MM.1S (cell line): ENCODE measurements around the gene EPHB6.

Experiments used
- DNase-seq: peaks from one replicate; pipeline ENCODE4 v3.0.0-alpha.2; 2015
- H2AFZ ChIP-seq: fragments of 300-600 bp; sonication (generic); 2 replicates; pipeline ENCODE4 v1.6.0; 2016; ENCODE audit warnings: antibody characterized with exemption, low read length
- H3F3A ChIP-seq: fragments of 300-600 bp; sonication (generic); 2 replicates; pipeline ENCODE4 v1.6.1; 2016; ENCODE audit warnings: mild to moderate bottlenecking, antibody characterized with exemption, low read length, moderate library complexity, mixed read lengths; ENCODE audit not compliant: insufficient read depth
- H3K27ac ChIP-seq: fragments of 300-600 bp; sonication (generic); 2 replicates; pipeline ENCODE4 v1.5.1; 2016; ENCODE audit warnings: mild to moderate bottlenecking, low read length
- H3K27me3 ChIP-seq: fragments of 300-600 bp; sonication (generic); replicated peaks from 2 replicates; pipeline ENCODE4 v1.6.0; 2016; ENCODE audit warnings: low read length; ENCODE audit not compliant: insufficient read depth
- H3K36me3 ChIP-seq: fragments of 300-600 bp; sonication (generic); replicated peaks from 2 replicates; pipeline ENCODE4 v1.6.1; 2016; ENCODE audit warnings: mild to moderate bottlenecking, low read length, mixed read lengths; ENCODE audit not compliant: insufficient read depth
- H3K4me1 ChIP-seq: fragments of 300-600 bp; sonication (generic); 2 replicates; pipeline ENCODE4 v1.6.1; 2016; ENCODE audit warnings: low read length, mixed read lengths
- H3K4me2 ChIP-seq: fragments of 300-600 bp; sonication (generic); 2 replicates; pipeline ENCODE4 v1.6.0; 2016; ENCODE audit warnings: low read depth, low read length
- H3K4me3 ChIP-seq: fragments of 300-600 bp; sonication (generic); 2 replicates; pipeline ENCODE4 v1.5.1; 2016; ENCODE audit warnings: low read length, mixed read lengths
- H3K79me2 ChIP-seq: fragments of 300-600 bp; sonication (generic); 2 replicates; pipeline ENCODE4 v1.6.1; 2016; ENCODE audit warnings: mixed run types, low read length, mixed read lengths
- H3K9ac ChIP-seq: fragments of 300-600 bp; sonication (generic); 2 replicates; pipeline ENCODE4 v1.6.1; 2016; ENCODE audit warnings: low read length, mixed read lengths
- H3K9me2 ChIP-seq: fragments of 300-600 bp; sonication (generic); replicated peaks from 2 replicates; pipeline ENCODE4 v1.6.1; 2016; ENCODE audit warnings: mild to moderate bottlenecking, low read length, mixed read lengths; ENCODE audit not compliant: insufficient read depth
- H3K9me3 ChIP-seq: fragments of 300-600 bp; sonication (generic); replicated peaks from 2 replicates; pipeline ENCODE4 v1.6.1; 2016; ENCODE audit warnings: mild to moderate bottlenecking, low read length, mixed read lengths; ENCODE audit not compliant: insufficient read depth
- H4K20me1 ChIP-seq: fragments of 300-600 bp; sonication (generic); 2 replicates; pipeline ENCODE4 v1.6.1; 2016; ENCODE audit warnings: mild to moderate bottlenecking, low read length, moderate library complexity, mixed read lengths; ENCODE audit not compliant: insufficient read depth
- CTCF ChIP-seq: fragments of 300-600 bp; sonication (generic); IDR thresholded peaks from 2 replicates; pipeline ENCODE4 v1.5.1; 2016; ENCODE audit warnings: antibody characterized with exemption, low read length, mixed read lengths
- EZH2 ChIP-seq: fragments of 300-600 bp; sonication (generic); optimal IDR thresholded peaks from 2 replicates; pipeline ENCODE3; 2017; ENCODE audit warnings: low read depth, mild to moderate bottlenecking, antibody characterized with exemption, low read length, mixed read lengths
- EZH2phosphoT487 ChIP-seq: fragments of 300-600 bp; sonication (generic); IDR thresholded peaks from 2 replicates; pipeline ENCODE4 v1.6.1; 2018; ENCODE audit warnings: antibody characterized with exemption, low read length

The EPHB6 gene

GRCh38 chr7:142910481-142910880, 55.6 kb downstream of the EPHB6 start:
- H4K20me1 ChIP-seq, result no peaks in the 10 kb centered on the region
- H3K27ac ChIP-seq, result no peak overlapping the region
- H2AFZ ChIP-seq, result no peak overlapping the region
- H3K9me2 ChIP-seq, result no peaks in the 10 kb centered on the region
- H3K4me2 ChIP-seq, result no peak overlapping the region
- no peaks in the 10 kb centered on the region for H3K27me3 ChIP-seq
- H3K4me1 ChIP-seq, result 0 out of 2 replicates have a peak, but pooled peaks cover 8% of the 10 kb centered on the region
- TF ChIP-seq CTCF (no peak), EZH2 (no peak), EZH2phosphoT487 (no peak)
- DNase-seq, result no peak
- H3F3A ChIP-seq, result no peaks in the 10 kb centered on the region
- no peak overlapping the region for H3K4me3 ChIP-seq
- no peaks in the 10 kb centered on the region for H3K9me3 ChIP-seq
- H3K9ac ChIP-seq, result no peak overlapping the region
- H3K36me3 ChIP-seq, result no peaks in the 10 kb centered on the region
- no peaks in the 10 kb centered on the region for H3K79me2 ChIP-seq

- H3K4me1 ChIP-seq, result no peaks in the 10 kb centered on the region
- H3K79me2 ChIP-seq, result no peaks in the 10 kb centered on the region
- no peak overlapping the region for H3K9ac ChIP-seq
- no peak overlapping the region for H3K27ac ChIP-seq
- H3F3A ChIP-seq, result no peaks in the 10 kb centered on the region
- H4K20me1 ChIP-seq, result no peaks in the 10 kb centered on the region
- no peaks in the 10 kb centered on the region for H3K27me3 ChIP-seq
- H3K4me2 ChIP-seq, result no peak overlapping the region
- DNase-seq, result no peak
- TF ChIP-seq EZH2phosphoT487 (no peak), EZH2 (no peak), CTCF (no peak)
- H2AFZ ChIP-seq, result no peak overlapping the region
- H3K4me3 ChIP-seq, result no peak overlapping the region
- no peaks in the 10 kb centered on the region for H3K36me3 ChIP-seq
- H3K9me2 ChIP-seq, result no peaks in the 10 kb centered on the region
- H3K9me3 ChIP-seq, result no peaks in the 10 kb centered on the region
Observed at GRCh38 chr7:142913051-142913450, 58.2 kb downstream of the EPHB6 start.

- no peak overlapping the region for H3K4me2 ChIP-seq
Observed at GRCh38 chr7:142913566-142913965, 58.7 kb downstream of the EPHB6 start.

More at GRCh38 chr7:142913566-142913965, 58.7 kb downstream of the EPHB6 start:
- no peak overlapping the region for H3K9ac ChIP-seq
- no peak overlapping the region for H3K27ac ChIP-seq
- no peak overlapping the region for H2AFZ ChIP-seq
- DNase-seq, result no peak
- H3K79me2 ChIP-seq, result no peaks in the 10 kb centered on the region
- no peaks in the 10 kb centered on the region for H3K36me3 ChIP-seq
- no peaks in the 10 kb centered on the region for H3K9me2 ChIP-seq
- no peak for TF ChIP-seq CTCF
- TF ChIP-seq EZH2, result no peak
- no peak for TF ChIP-seq EZH2phosphoT487
- H3F3A ChIP-seq, result no peaks in the 10 kb centered on the region
- H3K27me3 ChIP-seq, result no peaks in the 10 kb centered on the region
- no peaks in the 10 kb centered on the region for H4K20me1 ChIP-seq
- H3K9me3 ChIP-seq, result no peaks in the 10 kb centered on the region
- H3K4me1 ChIP-seq, result no peaks in the 10 kb centered on the region
- no peak overlapping the region for H3K4me3 ChIP-seq
